Measurements from ENCODE around the gene KCTD7.
"Not testable (repeated sequence)": the region's sequence is repeated elsewhere in the genome, so short reads cannot be mapped to it uniquely, and the experiment has no call there.

KCTD7 gene

DNA sequence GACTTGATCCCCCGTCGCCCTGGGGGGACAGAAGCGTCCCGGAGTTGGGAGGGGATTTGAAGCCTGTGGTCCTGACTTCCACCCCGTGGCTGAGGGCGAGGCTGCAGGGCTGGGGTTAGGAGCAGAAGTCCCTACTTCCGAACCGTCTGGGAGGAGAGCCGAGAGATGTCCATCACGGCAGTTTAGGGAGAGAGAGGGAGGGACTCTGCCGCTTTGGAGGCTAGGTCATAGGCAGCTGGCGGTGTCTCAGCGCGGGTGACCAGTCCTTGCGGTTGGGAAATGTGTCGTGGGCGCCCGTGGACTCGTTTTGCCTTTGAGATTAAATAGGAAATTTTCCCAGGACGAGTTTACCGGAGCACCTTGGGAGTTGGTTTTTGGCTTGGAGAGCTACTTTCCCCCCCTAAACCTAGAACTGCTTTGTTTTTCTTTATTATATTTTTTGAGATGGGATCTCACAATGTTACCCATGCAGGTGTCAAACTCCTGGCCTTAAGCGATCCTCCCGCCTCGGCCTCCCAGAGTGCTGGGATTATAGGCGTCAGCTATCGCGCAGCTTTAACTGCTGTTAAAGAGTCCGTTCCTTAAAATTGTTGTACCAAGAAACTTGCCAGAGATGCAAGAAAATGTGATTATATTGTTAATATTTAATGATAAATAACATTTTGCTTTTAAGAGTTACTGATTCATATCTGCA is 26.6 kb downstream of the KCTD7 start:
- not testable (repeated sequence) for DNase-seq

DNA sequence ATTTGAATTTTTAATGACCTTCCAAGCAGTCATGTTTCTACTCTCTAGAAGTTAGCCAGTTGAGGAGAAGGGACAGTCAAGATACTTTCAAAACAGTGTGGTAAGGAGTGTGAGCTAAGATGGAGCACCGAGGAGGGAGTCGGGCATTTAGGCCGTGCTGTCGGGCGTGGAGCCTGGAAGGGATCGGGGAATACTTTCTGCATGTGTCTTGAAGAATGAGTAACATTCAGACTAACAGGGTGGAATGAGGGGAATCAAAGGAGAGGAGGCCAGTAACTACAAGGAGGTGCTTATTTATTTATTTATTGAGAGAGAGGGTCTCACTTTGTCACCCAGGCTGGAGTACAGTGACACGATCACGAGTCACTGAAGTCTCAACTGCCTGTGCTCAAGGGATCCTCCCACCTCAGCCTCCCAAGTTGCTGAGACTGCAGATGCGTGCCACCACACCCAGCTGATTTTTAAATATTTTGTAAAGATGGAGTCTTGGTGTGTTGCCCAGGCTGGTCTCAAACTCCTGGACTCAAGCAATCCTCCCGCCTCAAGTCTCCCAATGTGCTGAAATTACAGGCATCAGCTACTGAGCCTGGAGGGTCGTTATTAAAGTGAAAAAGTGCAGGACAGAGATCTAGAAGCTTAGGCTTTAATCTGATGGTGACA is 27.3 kb downstream of the KCTD7 start:
- DNase-seq = not testable (repeated sequence)

DNA sequence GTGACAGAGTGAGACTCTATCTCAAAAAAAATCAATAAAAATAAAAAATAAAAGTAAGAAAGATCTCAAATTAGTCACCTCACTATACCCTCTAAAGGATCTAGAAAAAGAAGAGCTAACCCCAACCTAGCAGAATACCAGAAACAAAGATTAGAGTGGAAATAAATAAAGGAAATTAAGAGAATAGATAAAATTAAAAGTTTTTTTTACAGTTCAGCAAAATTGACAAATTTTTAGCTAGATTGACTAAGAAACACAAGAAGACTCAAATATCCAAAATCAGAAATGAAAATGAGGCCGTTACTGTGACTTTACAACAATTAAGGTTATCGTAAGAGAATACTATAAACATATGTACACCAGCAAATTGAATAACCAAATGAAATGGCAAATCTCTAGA is 29.1 kb downstream of the KCTD7 start:
- DNase-seq = no peak

DNA sequence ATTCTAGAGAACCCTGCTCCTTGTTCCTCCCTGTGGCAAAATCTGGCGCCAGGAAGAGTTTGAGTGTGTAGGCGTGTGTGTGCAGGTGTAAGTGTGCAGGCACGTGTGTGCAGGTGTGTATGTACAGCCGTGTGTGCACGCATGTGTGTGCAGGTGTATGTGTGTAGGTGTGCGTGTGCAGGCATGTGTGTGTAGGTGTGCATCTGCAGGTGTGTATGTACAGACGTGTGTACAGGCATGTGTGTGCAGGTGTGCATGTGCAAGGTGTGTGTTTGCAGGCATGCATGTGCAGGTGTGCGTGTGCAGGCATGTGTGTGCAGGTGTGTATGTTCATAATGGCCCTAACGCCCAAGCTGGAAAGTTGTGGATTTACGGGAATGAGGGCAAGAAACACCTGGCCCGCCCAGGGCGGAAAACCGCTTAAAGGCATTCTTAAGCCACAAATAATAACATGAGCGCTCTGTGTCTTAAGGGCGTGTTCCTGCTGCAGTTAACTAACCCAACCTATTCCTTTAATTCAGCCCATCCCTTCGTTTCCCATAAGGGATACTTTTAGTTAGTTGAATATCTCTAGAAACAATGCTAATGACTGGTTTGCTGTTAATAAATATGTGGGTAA is 34.1 kb downstream of the KCTD7 start:
- DNase-seq = no peak

DNA sequence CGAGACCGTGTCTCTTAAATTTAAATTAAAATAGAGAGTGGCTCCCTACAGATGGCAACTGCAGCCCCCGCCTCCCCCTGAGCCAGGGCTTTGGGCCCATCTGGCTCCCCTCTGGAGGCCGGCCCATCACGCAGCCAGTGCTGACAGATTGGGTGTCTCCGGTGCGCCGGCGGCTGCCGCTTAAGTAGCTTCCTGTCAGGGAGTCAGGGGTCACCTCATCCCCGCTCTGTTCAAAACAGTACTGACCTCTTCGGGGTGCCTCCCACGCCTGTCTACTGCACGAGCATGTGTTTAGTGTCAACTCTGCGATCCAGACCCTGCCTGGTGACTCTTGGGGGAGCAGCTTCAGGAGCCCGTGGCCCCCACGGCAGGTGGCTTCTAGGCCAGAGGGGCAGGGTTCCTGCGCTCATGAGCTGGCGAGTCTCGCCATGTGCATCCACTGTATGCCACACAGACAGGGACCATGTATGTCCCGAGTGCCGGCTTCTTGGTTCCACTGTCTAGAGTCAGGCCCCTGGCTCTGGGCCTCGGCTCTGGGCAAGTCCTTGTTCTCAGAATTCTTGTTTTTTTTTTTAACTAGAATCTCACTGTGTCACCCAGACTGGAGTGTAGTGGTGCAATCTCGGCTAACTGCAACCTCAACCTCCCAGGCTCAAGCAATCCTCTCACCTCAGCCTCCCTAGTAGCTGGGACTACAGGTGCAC is 36.1 kb downstream of the KCTD7 start:
- DNase-seq = no peak

DNA sequence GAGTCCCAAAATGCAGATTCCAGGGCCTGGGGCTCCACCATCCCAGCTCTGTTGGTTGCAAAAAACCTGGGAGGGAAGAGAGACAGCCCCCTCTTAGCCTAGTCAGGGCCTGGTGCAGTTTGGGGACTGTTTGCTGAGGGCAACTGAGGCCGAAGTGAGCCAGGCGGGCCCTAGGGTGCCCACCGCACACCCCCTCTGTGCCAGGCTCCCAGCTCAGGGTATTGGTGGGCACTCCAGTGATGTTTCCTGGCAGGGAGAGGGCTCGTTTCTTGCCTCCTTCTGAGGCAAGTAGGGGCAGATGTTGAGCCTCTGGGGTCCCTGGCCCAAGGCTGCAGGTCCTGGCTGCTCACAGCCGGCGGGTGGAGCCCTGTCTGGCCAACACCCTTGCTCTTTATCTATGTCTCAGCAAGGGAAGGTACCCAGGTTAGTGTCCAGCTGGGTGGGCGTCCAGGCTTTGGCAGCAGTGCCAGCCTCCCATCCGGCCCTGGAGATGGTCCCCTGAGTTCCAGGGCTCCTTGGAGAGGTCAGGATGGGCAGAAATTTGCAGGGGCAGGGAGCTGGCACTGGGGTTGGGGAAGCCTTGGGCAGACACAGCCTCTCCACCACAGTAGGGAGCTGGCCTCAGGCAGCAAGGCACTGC is 37.8 kb downstream of the KCTD7 start:
- DNase-seq = no peak

DNA sequence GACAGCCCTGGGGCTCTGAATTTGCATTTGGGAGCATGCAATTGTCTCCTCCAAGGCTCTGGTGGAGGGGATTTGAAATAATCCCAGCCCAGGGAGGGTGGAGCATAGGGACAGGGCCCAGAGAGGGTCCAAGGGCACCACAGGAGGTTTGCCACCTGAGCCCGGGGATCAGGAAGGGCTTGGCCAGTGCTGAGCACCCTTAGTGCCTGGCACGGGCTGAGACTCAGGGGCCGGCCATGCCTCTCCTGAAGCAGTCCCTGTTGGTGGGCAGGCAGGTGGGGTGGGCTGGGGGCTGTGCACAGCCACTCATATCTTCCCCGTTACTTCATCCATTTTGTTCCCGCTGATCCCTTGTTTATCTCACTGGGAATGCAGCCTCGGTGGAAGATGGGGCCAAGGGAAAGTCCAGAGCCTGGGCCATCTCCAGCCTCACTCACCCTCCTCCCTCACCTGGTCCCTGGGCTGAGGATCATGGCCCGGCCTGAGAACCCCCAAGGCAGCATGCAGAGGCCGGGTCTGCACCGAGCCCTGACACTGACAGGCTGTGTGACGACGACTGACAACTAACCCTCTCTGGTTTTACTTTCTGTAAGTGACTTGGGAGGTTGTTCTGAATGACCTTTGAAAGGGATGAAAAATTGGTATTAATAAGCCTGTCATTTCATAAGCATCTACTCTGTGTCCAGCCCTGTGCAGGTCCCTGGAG is 38.5 kb downstream of the KCTD7 start:
- DNase-seq = no peak

DNA sequence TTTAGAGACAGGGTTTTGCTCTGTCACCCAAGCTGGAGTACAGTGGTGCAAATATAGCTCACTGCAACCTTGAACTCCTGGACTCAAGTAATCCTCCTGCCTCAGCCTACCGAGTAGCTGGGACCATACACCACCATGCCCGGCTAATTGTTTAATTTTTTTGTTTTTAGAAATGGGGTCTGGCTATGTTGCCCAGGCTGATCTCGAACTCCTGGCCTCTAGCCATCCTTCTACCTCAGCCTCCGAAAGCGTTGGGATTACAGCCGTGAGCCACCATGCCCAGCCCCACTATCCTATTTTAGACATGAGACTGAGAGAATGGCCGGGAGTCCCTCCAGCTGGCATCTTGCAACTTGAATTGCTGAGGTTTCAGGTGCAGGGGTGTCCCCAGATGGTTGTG is 39.4 kb downstream of the KCTD7 start:
- DNase-seq = no peak

DNA sequence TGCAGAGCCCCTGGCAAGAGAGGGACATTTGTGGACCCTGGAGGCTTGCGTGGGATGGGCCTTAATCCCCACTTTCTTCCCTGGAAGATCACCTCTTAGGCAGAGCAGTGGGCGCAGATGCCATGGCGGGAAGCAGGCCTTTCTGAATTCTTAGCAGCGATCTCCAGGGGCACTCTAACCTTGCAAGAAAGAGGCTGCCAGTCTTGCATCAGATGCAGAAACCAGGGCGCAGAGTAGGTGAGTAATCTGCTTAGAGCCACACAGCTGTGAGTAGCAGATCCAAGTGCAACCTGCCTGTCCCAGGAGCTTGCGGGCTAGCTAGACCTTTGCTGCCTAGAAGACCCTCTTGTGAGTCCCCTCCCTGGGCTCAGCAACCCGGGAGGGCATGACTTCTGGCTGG is 40.0 kb downstream of the KCTD7 start:
- DNase-seq = no peak

DNA sequence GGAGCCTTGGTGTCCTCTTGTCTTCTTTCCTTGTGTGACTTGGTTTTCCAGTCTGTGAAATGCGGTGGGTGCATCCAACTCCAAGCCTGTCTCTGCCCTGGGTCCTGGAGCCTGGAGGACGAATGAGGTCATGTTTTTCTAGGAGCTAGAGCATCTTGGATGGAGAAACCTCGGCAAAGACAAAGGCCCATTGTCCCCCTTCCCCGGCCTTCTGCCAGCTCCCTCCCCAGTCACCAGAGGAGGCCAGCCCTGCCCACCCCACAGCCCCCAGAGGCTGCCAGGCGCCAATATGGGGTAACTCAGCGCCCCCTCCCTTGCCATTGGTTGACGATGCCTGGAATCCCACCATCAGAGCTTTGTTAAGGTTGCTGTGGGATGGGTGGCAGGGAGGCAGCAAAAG is 40.4 kb downstream of the KCTD7 start:
- DNase-seq = no peak

DNA sequence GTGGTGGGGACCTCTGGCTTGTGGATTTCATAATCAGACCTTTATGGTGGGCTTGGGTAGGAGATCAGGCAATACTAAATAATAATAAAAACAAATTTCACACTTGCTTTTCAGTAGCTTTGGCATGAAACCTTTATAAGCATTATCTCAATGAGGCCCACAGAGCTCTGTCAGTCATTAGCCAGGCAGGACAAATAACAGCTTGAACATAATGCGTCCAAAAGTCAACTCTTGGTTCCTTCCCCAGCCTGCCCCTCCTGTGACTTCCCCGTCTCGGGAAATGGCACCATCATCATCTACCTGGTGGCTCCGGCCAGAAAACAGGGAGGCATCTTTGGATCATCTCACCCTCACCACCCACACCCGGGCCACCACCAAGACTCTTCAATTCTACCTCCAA is 40.8 kb downstream of the KCTD7 start:
- no peak for DNase-seq

DNA sequence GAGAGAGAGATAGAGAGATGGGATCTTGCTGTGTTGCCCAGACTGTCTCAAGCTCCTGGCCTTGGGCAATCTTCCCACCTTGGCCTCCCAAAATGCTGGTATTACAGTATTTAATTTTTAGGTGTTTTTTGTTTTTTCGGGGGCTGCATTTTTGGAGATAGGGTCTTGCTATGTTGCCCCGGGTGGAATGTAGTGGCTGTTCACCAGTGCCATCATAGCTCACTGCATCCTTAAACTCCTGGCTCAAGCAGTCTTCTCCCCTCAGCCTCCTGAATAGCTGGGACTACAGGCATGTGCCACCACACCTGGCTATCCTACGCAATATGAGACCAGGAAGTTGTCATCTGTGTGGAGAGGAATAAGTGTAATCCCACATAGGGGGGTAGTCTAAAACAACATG is 42.4 kb downstream of the KCTD7 start:
- DNase-seq = no peak

DNA sequence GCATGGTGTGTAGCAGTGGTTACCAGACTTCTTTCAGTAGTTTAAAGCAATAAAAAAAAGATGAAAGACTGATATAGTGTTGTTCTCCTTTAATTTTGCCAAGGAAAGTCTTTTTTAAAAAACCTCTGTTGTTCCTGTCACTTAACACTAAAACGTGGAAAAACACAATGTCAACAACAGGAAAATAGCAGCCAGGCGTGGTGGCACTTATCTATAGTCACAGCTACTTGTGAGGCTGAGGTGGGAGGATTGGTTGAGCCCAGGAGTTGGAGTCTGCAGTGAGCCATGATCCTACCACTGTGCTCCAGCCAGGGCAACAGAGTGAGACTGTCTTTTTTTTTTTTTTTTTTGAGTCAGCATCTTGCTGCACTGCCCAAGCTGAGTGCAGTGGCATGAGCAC is 42.8 kb downstream of the KCTD7 start:
- DNase-seq = not testable (repeated sequence)

DNA sequence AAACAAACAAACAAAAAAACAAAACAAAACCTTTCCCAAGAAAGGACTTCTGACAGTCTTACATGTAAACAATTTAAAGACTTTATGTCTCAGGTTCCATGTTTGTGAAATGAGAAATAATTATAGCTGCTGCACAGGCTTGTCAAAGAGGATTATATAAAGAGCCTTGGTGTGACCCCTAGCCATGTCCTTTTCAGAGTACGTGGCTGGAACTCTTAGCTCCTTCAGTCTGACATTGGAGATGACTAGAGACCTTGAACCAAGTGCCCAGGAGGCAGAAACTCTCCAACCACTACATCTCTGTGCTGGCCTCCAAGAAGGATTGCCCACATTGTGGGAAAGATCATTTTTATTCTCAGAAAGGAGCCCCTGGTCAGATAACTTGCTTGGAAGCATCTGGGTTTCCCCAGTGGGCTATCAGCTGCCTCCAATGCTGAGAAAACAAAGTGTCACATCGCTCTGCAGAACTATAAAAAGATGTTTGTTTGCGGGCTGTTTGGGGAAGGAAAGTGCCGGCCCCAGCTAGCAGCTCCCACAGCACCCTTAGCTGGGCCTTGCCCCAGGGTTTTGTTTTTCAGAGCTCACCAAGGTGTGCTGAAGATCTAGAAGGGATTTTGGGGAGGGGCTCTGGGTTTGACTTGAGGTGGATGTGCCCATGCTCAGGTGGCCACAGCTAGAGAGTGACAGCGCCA is 43.9 kb downstream of the KCTD7 start:
- not testable (repeated sequence) for DNase-seq

DNA sequence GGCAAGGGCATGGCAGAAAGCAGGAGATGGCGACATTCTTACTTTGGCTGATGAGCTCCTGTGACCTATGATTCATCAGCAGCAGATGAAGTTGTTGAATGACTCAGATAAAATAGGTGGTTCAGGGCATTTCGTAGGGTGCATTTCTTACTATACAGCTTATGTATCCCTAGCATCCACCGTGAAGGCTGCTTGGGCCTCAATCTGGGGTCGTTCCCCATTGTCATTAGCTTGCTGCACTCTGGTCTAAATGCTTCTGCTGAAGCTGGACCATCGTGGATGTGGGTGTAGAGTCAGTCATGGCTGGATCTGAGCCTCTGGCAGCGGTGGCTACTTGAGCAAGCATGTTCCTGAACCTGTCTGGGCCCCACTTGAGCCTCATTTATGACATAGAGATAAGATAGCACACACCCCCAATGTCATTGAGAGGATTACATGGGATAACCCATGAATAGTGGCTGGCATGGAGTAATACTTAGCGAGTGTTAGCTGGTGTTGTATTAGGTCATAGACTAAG is 44.5 kb downstream of the KCTD7 start:
- DNase-seq = not testable (repeated sequence)

DNA sequence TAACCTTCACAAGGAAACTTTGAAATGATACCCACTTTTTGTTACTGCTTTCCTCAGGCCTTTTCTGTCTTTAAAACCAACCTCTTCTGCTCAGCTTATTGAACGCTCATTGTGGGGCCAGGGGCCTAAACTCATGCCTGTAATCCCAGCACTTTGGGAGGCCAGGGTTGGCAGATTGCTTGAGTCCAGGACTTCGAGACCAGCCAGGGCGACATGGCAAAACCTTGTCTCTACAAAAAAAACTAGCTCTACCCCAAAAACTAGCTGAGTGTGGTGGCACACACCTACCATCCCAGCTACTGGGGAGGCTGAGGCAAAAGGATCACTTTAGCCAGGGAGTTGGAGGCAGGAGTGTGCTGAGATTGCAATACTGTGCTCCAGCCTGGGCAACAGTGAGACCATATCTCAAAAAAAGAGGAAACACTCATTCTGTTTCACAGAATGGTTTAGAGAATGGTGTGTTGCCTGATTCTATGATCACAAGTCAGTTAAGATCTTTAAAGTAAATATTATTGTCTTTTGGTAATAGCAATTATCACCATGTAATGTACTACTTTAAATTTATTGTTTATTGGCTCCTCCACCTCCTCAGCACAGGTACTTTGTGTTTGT is 51.1 kb downstream of the KCTD7 start:
- DNase-seq = no peak

DNA sequence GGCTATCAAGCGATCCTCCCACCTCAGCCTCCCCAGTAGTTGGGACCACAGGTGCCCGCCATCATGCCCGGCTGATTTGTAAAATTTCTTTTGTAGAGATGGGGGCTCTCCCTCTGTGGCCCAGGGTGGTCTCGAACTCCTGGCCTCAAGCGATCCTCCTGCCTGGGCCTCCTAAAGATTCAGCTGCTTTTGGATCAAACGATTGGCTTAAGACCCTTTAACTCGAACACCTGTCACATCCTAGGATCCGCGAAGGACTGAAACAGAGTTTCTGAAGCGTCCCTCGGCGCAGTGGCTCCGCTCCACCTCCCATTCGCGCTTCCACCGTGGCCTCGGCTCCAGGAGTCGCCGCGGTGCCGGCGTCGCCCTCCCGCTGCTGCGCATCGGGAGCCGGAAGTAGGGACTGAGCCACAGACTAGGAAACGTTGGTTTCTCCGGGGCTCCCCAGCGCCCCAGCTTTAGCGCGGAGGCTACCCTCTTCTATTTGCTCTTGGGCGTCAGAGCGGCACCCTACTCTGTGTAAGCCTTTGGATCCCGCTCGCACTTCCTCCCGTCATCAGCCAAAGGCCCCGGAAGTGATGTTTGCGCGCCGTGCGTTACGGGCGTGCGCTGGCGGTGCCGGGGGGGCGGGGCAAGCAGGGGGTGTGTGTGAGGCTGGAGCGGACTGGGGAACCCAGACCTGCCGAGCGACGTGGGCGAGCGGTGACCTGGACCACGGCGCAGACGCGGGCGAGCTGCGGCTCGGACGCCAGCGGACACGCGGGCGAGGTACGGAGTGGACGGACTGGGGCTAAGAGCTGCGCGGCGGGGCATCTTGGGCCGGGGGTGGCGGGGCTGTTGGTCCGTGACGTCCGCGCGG is 53.0 kb downstream of the KCTD7 start:
- DNase-seq = peak; percentile 97

DNA sequence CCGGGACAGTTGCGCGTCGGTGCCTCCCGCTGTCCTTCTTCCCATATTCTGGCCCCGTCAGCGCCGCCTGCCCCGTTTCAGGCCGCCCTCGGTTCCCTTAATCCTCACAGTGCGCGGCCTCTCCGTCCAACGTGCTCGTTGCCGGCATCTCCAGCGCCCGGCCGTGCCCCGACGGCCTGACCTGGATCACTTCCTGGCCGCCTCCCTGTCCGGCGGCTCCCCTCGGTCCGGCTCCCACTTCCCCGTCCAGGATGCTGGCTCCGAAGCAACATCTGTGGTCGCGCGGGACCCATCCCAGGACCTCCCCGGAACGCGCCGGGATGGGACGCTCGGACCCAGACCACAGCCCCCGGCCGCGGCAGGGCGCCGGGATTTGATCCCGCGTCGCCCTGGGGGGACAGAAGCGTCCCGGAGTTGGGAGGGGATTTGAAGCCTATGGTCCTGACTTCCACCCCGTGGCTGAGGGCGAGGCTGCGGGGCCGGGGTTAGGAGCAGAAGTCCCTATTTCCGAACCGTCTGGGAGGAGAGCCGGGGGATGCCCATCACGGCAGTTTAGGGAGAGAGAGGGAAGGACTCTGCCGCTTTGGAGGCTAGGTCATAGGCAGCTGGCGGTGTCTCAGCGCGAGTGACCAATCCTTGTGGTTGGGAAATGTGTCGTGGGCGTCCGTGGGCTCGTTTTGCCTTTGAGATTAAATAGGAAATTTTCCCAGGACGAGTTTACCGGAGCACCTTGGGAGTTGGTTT is 53.8 kb downstream of the KCTD7 start:
- no peak for DNase-seq

DNA sequence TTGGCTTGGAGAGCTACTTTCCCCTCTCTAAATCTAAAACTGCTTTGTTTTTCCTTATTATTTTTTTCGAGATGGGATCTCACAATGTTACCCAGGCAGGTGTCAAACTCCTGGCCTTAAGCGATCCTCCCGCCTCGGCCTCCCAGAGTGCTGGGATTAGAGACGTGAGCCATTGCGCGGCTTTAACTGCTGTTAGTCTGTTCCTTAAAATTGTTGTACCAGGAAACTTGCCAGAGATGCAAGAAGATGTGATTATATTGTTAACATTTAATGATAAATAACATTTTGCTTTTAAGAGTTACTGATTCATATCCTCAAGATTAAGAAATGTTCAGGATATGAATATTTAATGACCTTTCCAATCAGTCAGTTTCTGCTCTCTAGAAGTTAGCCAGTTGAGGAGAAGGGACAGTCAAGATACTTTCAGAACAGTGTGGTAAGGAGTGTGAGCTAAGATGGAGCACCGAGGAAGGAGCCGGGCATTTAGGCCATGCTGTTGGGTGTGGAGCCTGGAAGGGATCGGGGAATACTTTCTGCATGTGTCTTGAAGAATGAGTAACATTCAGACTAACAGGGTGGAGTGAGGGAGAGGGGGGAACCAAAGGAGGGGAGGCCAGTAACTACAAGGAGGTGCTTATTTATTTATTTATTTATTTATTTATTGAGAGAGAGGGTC is 54.6 kb downstream of the KCTD7 start:
- not testable (repeated sequence) for DNase-seq
